K562 (cell line): Measurements from ENCODE around the gene PSMD8. TPM values are rescaled to one million over a fixed set of nuclear protein-coding genes. Genes with fewer than 3 reads are reported as not detected.

Experiments used
- ATAC-seq: fragments of 200-7000 bp; cut with Tn5 transposase; 3 replicates; pipeline ENCODE4 v1.9.1; 2020; ENCODE audit warnings: moderate library complexity
- BruUV-seq: library from RNA; stranded (reverse); fragments of 400-500 nt; replicated peaks from 2 replicates; lab custom pipeline; 2021; lab: Mats Ljungman, UMichigan
- CTCF ChIA-PET: fragments of 300-600 bp; formaldehyde crosslinking; extraction: SDS; loops from one replicate; lab custom pipeline; 2021; ENCODE audit warnings: low intra/inter-chr PET ratio; lab: Yijun Ruan, JAX
- POLR2A ChIA-PET: fragments of 300-600, 350-650 bp; sonication (Branson Sonifier 250); formaldehyde crosslinking; extraction: SDS; loops from one replicate; lab custom pipeline; 2021; ENCODE audit warnings: antibody characterized with exemption, inconsistent platforms; lab: Yijun Ruan, JAX
- DNase-seq, 4 experiments: peaks; one replicate each; pipeline versions ENCODE4 v3.0.0 to v3.0.0-alpha.2; 2011 to 2018; ENCODE audit warnings: low spot score in 3 of 4, mixed read lengths in 3 of 4; ENCODE audit errors: extremely low read depth in 1 of 4
- FAIRE-seq: peaks from 2 replicates; lab custom pipeline; 2011; peaks lifted over from hg19 to GRCh38; lab: Jason Lieb, UNC
- H2AFZ ChIP-seq: 2 replicates; pipeline ENCODE4 v1.6.0; 2011; ENCODE audit warnings: low read depth, low read length, control low read depth, inconsistent platforms
- H3K27ac ChIP-seq: fragments of 200-600 bp; 3 replicates; pipeline ENCODE4 v1.8.0; 2011; ENCODE audit warnings: low read depth, mild to moderate bottlenecking, control low read depth, inconsistent platforms, low read length, moderate library complexity, mixed read lengths; ENCODE audit errors: extremely low read depth
- H3K27me3 ChIP-seq, 2 experiments: fragments of 300-600 bp in 1 of 2; 2 replicates in 1 of 2; 3 replicates in 1 of 2; pipeline versions ENCODE4 v1.6.0 to v1.8.0; 2011; ENCODE audit warnings: inconsistent platforms in 2 of 2, low read length in 2 of 2, mild to moderate bottlenecking in 1 of 2, mixed read lengths in 1 of 2, moderate library complexity in 1 of 2; ENCODE audit not compliant: control insufficient read depth in 2 of 2, insufficient read depth in 2 of 2
- H3K36me3 ChIP-seq: fragments of 300-600 bp; 3 replicates; pipeline ENCODE4 v1.8.0; 2011; ENCODE audit warnings: mild to moderate bottlenecking, low read length, inconsistent platforms; ENCODE audit not compliant: control insufficient read depth, insufficient read depth
- H3K4me1 ChIP-seq, 2 experiments: fragments of 200-600 bp in 1 of 2; replicated peaks in 1 of 2; 2 replicates in 1 of 2; 3 replicates in 1 of 2; pipeline versions ENCODE4 v1.5.1 to v1.8.0; 2011; ENCODE audit warnings: inconsistent platforms in 2 of 2, low read length in 2 of 2, mild to moderate bottlenecking in 1 of 2, mixed read lengths in 1 of 2, moderate library complexity in 1 of 2; ENCODE audit not compliant: control insufficient read depth in 2 of 2, insufficient read depth in 2 of 2
- H3K4me2 ChIP-seq: 2 replicates; pipeline ENCODE4 v1.6.1; 2011; ENCODE audit warnings: low read length, control low read depth, inconsistent platforms, mixed read lengths; ENCODE audit not compliant: insufficient read depth
- H3K4me3 ChIP-seq: fragments of 200-600 bp; sonication (generic), shearing (Covaris generic); 2 replicates; pipeline ENCODE4 v1.5.1; 2016; ENCODE audit warnings: control low read depth, inconsistent platforms
- H3K79me2 ChIP-seq: fragments of 200-600 bp; 3 replicates; pipeline ENCODE4 v1.8.0; 2011; ENCODE audit warnings: low read length, inconsistent platforms; ENCODE audit not compliant: control insufficient read depth, insufficient read depth
- H3K9ac ChIP-seq, 2 experiments: 2 replicates each; pipeline versions ENCODE4 v1.6.0 to v1.6.1; 2011; ENCODE audit warnings: low read depth in 2 of 2, low read length in 2 of 2, control low read depth in 1 of 2, inconsistent platforms in 1 of 2, mild to moderate bottlenecking in 1 of 2, mixed read lengths in 1 of 2; ENCODE audit not compliant: insufficient read depth in 1 of 2
- H3K9me1 ChIP-seq: one replicate; pipeline ENCODE4 v1.6.0; 2011; ENCODE audit warnings: inconsistent platforms, mild to moderate bottlenecking, low read length, moderate library complexity; ENCODE audit not compliant: control insufficient read depth, insufficient read depth
- H3K9me3 ChIP-seq: replicated peaks from 2 replicates; pipeline ENCODE4 v1.5.1; 2011; ENCODE audit warnings: low read depth, low read length, inconsistent platforms; ENCODE audit not compliant: control insufficient read depth, insufficient read depth
- H4K20me1 ChIP-seq: replicated peaks from 2 replicates; pipeline ENCODE4 v1.6.1; 2011; ENCODE audit warnings: low read length, inconsistent platforms, mixed read lengths; ENCODE audit not compliant: control insufficient read depth, insufficient read depth
- NFIC ChIP-seq: fragments of 450-650 bp; IDR thresholded peaks from 2 replicates; pipeline ENCODE4 v1.6.1; 2017; ENCODE audit warnings: mild to moderate bottlenecking, inconsistent platforms
- TCFL5 ChIP-seq: fragments of 250-450 bp; sonication (Bioruptor Pico); conservative IDR thresholded peaks from 2 replicates; pipeline ENCODE4 v1.6.1; 2021; ENCODE audit warnings: mild to moderate bottlenecking, moderate library complexity, matching md5 sums
- ZNF785 ChIP-seq: fragments of 250-450 bp; sonication (Bioruptor Pico); IDR thresholded peaks from 2 replicates; pipeline ENCODE4 v1.4.0; 2020; ENCODE audit warnings: mild to moderate bottlenecking
- WGBS: fragments of 100-300 bp; shearing (Covaris generic); methylation state at CpG from one replicate; pipeline ENCODE4 v1.1.6; 2016; ENCODE audit warnings: low coverage, mixed read lengths; ENCODE audit not compliant: insufficient coverage; ENCODE audit errors: missing lambda C conversion rate; 5-methylcytosine and 5-hydroxymethylcytosine counted together
- in situ Hi-C: fragments of 300-500 bp; cut with MboI; formaldehyde crosslinking; loops from 4 replicates; pipeline ENCODE4 v1.15.0; 2018; ENCODE audit warnings: inconsistent platforms, mixed read lengths
- intact Hi-C: fragments of 100-400 bp; cut with micrococcal nuclease; formaldehyde crosslinking; loops from 2 replicates; pipeline ENCODE4 v1.14.2; 2022
- polyA plus RNA-seq, 8 experiments: library from polyadenylated mRNA; depleted of rRNA in 4 of 8; stranded (reverse) in 5 of 8; unstranded in 3 of 8; fragments of >200 nt; fragmentation: Nextera tagmentation in 2 of 8; fragmentation: Illumina TruSeq in 1 of 8; extraction: Ambion mirVana in 2 of 8; extraction: Trizol in 1 of 8; gene quantifications; 2 replicates each; pipeline versions ENCODE4 v1.2.1 to v1.2.3, GENCODE V29; 2011 to 2014; ENCODE audit warnings: inconsistent platforms in 1 of 8, missing spikeins in 1 of 8
- total RNA-seq, 7 experiments: library from RNA; depleted of rRNA in 6 of 7; stranded (reverse); fragments of >200 nt in 6 of 7; fragmentation: Illumina TruSeq in 2 of 7; extraction: Trizol in 2 of 7; gene quantifications; 2 replicates each; pipeline versions ENCODE4 v1.2.1 to v1.2.3, GENCODE V29; 2011 to 2021; ENCODE audit warnings: low replicate concordance in 1 of 7
- TF ChIP-seq, protein P1 (sequence below): fragments of 450-650 bp; formaldehyde crosslinking; conservative IDR thresholded peaks from 2 replicates; pipeline ENCODE4 v1.4.0; 2022; ENCODE audit warnings: mild to moderate bottlenecking, missing genetic modification characterization

PSMD8 gene
- total and polyA plus RNA-seq, 9 of the 15 experiments (the other 6 are each of a cell fraction or from before 2014, with no cell fraction given), result 130 to 583 (median 315) TPM

DNA sequence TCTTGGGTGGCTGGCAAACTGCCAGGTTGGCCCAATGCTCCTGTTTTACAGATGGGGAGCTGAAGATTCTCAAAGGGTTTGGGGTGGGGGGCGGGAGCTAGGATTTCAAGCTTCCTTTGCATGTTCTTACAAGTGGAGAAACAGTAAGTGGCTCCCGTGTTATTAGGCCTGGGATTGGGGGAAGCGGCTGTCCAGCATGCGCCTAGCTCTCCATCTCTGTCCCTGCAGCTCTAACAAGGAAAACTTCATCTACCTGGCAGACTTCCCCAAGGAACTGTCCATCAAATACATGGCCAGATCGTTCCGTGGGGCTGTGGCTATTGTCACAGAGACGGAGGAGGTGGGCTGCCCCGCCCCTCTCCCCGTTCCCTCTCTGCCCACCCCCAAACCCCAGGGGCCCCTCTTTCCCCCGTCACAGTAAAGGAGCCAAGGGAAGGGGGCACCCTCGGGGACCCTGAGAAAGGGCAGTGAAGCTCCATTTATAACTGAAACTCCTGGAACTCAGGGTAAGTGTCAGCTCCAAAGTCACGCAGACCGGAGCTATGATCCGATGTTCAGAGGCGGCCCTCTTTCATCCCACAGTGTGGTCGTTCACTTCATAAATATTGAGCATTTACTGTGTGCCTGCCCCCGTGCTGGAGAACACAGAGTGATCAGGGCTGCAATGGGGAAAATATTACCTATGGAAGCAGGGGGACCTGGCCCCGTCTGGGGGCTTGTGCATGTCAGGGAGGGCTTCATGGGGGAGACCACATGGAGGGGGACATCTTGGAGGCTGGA lies 14.9 kb upstream of the PSMD8 start:
- peaks cover 10% of the 10 kb centered on the region; the same call in 1 of the 2 replicates for H4K20me1 ChIP-seq
- ATAC-seq, result no peak
- no peaks in the 10 kb centered on the region for H3K36me3 ChIP-seq
- BruUV-seq, result no TSS peak
- in situ Hi-C loops (no loop called here), intact Hi-C loops (no loop called here)
- no peaks in the 10 kb centered on the region for H3K9me3 ChIP-seq
- H3K4me3 ChIP-seq, result no peak overlapping the region
- 19% methylated on average over 12 of the region's 18 CpGs for WGBS
- peaks cover 24 to 33% of the 10 kb centered on the region in 2 experiments for H3K27me3 ChIP-seq
- TF ChIP-seq, protein P1, sequence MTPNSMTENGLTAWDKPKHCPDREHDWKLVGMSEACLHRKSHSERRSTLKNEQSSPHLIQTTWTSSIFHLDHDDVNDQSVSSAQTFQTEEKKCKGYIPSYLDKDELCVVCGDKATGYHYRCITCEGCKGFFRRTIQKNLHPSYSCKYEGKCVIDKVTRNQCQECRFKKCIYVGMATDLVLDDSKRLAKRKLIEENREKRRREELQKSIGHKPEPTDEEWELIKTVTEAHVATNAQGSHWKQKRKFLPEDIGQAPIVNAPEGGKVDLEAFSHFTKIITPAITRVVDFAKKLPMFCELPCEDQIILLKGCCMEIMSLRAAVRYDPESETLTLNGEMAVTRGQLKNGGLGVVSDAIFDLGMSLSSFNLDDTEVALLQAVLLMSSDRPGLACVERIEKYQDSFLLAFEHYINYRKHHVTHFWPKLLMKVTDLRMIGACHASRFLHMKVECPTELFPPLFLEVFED (CRISPR knock-in tag), result no peak
- TF ChIP-seq TCFL5 (CRISPR knock-in tag), result no peak
- peak; percentile 88 for TF ChIP-seq NFIC
- TF ChIP-seq ZNF785, result no peak
- TF ChIP-seq, all 486 proteins: peak for 1
- Histone ChIP-seq H3K4me1 (peaks cover 10 to 26% of the 10 kb centered on the region in 2 experiments; a peak in 4 of 5 replicates), H3K79me2 (no peaks in the 10 kb centered on the region), H3K4me2 (no peak overlapping the region), H3K9ac (peak overlapping the region in 1 of 2 experiments; percentile 1; a peak in 1 of 4 replicates), H2AFZ (no peak overlapping the region), H3K9me1 (no peaks in the 10 kb centered on the region), H3K27ac (no peak overlapping the region)
- POLR2A ChIA-PET, result interaction anchor here (0.5 to 1.6 kb wide), 5 partner anchors 13 to 189 kb away, joined by 3 to 5 read pairs (median 4); no protein-coding TSS in a partner anchor
- CTCF ChIA-PET, result no interaction called here
- DNase-seq (no peak), FAIRE-seq (no peak)
